RWPE1 (cell line): ENCODE data around the gene BUD31.

Experiments used
- CTCF ChIA-PET: fragments of 350-600 bp; sonication (Branson Sonifier 250); formaldehyde crosslinking; extraction: SDS; loops from one replicate; lab custom pipeline; 2021; lab: Yijun Ruan, JAX
- POLR2A ChIA-PET: fragments of 400-600 bp; formaldehyde crosslinking; extraction: SDS; loops from one replicate; lab custom pipeline; 2020; ENCODE audit warnings: antibody characterized with exemption; ENCODE audit not compliant: low non-redundant PET; lab: Yijun Ruan, JAX
- DNase-seq: peaks from one replicate; pipeline ENCODE4 v3.0.0; 2012; ENCODE audit warnings: low spot score
- H3K27ac ChIP-seq: fragments of 450-650 bp; 2 replicates; pipeline ENCODE4 v1.5.1; 2017
- CTCF ChIP-seq: fragments of 450-650 bp; conservative IDR thresholded peaks from 2 replicates; pipeline ENCODE4 v1.5.1; 2017; ENCODE audit warnings: low read depth, mild to moderate bottlenecking

The BUD31 gene

DNA sequence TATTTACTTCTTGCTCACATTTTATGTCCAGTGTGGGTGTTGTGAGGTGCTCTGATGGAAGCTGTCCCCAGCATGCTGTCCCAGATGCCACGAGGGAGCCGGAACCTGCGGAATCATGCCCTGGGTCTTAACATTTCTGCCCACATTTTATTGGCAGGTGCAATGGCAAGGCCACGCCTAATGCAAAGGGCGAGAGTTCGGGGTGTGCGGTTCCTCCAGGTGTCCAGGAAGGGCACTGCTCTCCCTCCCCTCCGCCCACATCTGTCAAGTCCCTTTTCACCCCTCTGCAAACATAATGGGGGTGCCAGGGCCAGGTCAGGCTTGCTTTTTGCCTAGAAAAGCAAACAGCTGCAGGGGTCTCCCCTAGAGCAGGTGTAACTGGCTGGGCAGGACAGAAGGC is 16.7 kb upstream of the BUD31 start:
- peak overlapping the region; percentile 79 for H3K27ac ChIP-seq
- no peak for DNase-seq
- TF ChIP-seq CTCF = no peak
- POLR2A ChIA-PET = interaction anchor here (1.7 kb wide), 1 partner anchor 12 kb away, joined by 3 read pairs; no protein-coding TSS in a partner anchor
- CTCF ChIA-PET = no interaction called here

GRCh38 chr7:99392659-99393354 is 16.0 kb upstream of the BUD31 start:
- H3K27ac ChIP-seq = peak overlapping the region; percentile 79
- no peak for TF ChIP-seq CTCF
- CTCF ChIA-PET = no interaction called here
- POLR2A ChIA-PET = interaction anchor here (1.7 kb wide), 1 partner anchor 11 kb away, joined by 3 read pairs; no protein-coding TSS in a partner anchor
- DNase-seq = peak; percentile 41

DNA sequence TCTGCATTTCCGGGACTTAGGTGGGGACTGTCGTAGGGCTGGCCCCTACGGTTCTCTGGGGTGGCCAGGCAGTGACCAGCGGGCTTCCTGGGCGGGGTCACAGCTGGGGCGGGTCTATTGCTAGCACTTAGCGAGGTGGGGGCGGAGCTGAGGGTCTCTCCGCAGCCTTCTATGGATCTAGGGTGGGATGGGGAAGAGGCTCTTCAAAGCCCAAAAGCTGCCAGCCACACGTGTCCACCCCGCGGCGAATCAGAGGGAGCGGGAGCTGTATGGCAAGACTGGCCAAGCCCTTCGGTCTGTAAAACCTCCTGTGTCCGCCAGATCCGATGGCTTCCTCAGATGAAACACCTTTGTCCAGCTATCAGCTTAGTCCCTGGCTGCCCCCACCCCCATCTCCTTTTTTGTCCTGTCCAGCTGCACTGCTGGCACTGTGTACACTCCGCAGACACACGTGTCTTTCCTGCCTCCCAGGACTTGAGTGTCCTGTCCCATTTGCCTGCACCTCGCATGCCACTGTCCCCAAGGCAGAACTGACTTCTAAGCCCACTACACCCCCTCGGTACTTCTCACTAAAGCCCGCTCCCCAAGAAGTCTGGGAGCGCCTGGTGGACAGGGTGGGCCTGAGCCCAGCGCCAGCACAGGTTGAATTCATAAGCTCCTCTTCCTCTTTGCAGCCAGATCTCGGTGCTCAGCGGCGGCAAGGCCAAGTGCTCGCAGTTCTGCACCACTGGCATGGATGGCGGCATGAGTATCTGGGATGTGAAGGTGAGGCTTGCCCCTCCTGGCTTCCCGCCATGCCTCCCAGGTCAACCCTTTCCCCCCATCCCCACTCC is 15.2 kb upstream of the BUD31 start:
- peak overlapping the region; percentile 79 for H3K27ac ChIP-seq
- TF ChIP-seq CTCF = no peak
- POLR2A ChIA-PET = interaction anchor here (1.7 kb wide), 1 partner anchor 11 kb away, joined by 3 read pairs; no protein-coding TSS in a partner anchor
- DNase-seq = no peak
- CTCF ChIA-PET = no interaction called here

GRCh38 chr7:99394188-99394502 is 14.6 kb upstream of the BUD31 start:
- CTCF ChIA-PET = no interaction called here
- POLR2A ChIA-PET = no interaction called here

DNA sequence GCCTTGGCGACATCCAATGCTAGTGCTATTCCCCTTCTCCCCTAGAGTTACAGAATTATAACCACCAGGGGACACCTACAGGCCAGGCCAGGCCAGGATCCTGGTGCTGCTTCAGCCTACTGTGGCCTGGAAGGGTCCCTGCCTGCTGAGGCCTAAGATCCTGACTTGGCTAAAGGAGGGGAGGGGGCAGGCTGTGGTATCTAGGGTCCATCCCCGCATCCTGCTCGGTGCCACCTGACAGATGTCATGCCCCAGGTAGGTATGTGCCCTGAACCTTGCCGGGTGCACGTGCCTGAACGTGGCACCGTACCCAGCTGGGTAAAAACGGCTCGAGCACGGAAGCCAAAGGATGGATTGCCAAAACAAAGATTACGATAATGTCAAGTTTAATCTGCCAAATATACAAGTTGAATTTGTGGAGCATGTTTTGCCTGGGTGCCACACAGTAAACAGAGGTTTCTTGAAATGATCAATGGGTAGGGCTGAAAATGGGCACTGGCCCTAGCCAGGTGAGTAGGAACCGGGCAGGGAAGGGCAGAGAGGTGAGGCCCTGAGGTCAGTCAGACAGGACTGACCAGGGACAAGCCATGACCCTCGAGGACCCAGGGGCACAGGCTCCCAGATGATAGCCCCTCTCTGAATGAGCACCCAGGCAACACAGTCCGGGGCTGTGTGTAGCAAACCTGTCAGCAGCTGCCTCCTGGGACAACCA is 13.0 kb upstream of the BUD31 start:
- no peak for TF ChIP-seq CTCF
- CTCF ChIA-PET = no interaction called here
- no peak for DNase-seq
- H3K27ac ChIP-seq = peak overlapping the region; percentile 64
- POLR2A ChIA-PET = no interaction called here

More at GRCh38 chr7:99394188-99394502, 14.6 kb upstream of the BUD31 start:
- TF ChIP-seq CTCF = no peak
- peak overlapping the region; percentile 79 for H3K27ac ChIP-seq
- no peak for DNase-seq

DNA sequence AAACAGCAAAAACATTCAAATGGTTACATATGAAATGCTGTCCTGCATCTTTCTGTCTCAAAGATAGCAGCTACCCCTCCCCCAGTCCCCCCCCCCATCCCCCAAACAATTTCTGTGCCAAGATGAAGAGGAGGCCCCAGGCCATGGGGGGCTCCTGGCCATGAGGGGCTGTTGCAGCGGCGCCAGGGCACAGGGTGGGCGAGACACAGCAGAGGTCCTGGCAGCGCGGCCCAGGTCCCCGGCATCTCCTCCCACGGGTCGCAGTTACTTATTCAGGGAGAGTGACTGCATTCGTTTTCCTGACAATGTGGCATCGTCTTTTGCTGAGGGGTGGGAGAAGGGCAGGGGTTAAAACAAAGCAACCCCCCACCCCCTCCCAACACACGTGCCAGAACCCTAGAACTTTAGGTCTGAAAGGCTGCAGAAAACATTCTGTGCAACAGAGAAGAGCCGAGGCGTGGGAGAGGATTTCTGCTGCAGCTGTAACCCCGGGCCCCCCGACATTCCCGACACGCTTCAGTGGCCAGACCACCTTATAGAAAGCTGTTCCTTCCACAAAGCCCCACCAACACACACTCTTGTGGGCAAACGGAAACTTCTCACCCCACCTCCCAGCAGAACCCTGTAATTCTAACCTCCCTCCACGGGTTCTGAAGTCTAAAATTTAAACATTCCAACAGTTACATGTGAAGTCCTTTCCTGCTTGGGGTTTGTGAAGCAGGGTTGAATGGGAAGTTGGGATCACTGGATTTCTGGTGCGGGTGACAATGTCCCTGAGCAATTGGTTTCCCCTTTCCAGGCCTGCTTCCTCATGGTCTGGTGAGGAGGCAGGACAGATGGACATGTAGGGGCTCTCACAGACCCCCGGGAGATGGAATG is 12.1 kb upstream of the BUD31 start:
- POLR2A ChIA-PET = no interaction called here
- no peak for DNase-seq
- peak overlapping the region; percentile 64 for H3K27ac ChIP-seq
- no peak for TF ChIP-seq CTCF
- CTCF ChIA-PET = no interaction called here
